GM23248 (cell line): ENCODE results near the gene TGM2.

Experiments used
- EZH2 ChIP-seq: fragments of 200-600 bp; sonication (generic); IDR thresholded peaks from 2 replicates; pipeline ENCODE4 v1.6.1; 2018; ENCODE audit warnings: antibody characterized with exemption, mild to moderate bottlenecking; ENCODE audit not compliant: insufficient read depth, poor library complexity, severe bottlenecking
- EZH2phosphoT487 ChIP-seq: fragments of 200-600 bp; sonication (generic); IDR thresholded peaks from 2 replicates; pipeline ENCODE4 v1.6.1; 2018; ENCODE audit warnings: antibody characterized with exemption, moderate library complexity, mild to moderate bottlenecking, low read depth; ENCODE audit not compliant: insufficient read depth

GRCh38 chr20:38110525-38111178 lies 54.4 kb downstream of the TGM2 start:
- TF ChIP-seq EZH2: no peak
- TF ChIP-seq EZH2phosphoT487: no peak
